HFF-Myc (cell line): Measurements from ENCODE around the gene GP1BB.

ENCODE experiments used
- DNase-seq: peaks from one replicate; pipeline ENCODE4 v3.0.0-alpha.2; 2011; ENCODE audit warnings: low read depth; ENCODE audit errors: extremely low read depth
- H3K4me3 ChIP-seq: replicated peaks from 2 replicates; pipeline ENCODE4 v1.5.1; 2011; ENCODE audit warnings: low read depth, mild to moderate bottlenecking, control low read depth, low read length
- CTCF ChIP-seq: IDR thresholded peaks from 2 replicates; pipeline ENCODE4 v1.5.1; 2012; ENCODE audit warnings: mild to moderate bottlenecking, low read depth, low read length, control low read depth; ENCODE audit errors: missing control alignments

GP1BB gene

GRCh38 chr22:19720150-19720827 is 3.0 kb upstream of the GP1BB start:
- TF ChIP-seq CTCF = no peak
- no peak for DNase-seq
- H3K4me3 ChIP-seq = no peak overlapping the region

GRCh38 chr22:19720999-19721329 is 2.4 kb upstream of the GP1BB start:
- no peak for TF ChIP-seq CTCF
- H3K4me3 ChIP-seq = no peak overlapping the region
- no peak for DNase-seq

- no peak for TF ChIP-seq CTCF
- H3K4me3 ChIP-seq = no peak overlapping the region
- no peak for DNase-seq
These were observed 1.8 kb upstream of the GP1BB start for GRCh38 chr22:19721330-19722177.

GRCh38 chr22:19722178-19722981 is 959 bp upstream of the GP1BB start:
- no peak for TF ChIP-seq CTCF
- no peak for DNase-seq
- H3K4me3 ChIP-seq = no peak overlapping the region

GRCh38 chr22:19722982-19723231 is 432 bp upstream of the GP1BB start:
- no peak for DNase-seq
- no peak overlapping the region for H3K4me3 ChIP-seq
- no peak for TF ChIP-seq CTCF

- no peak overlapping the region for H3K4me3 ChIP-seq
- TF ChIP-seq CTCF = no peak
- no peak for DNase-seq
These were observed 866 bp downstream of the GP1BB start for GRCh38 chr22:19723983-19724827.
